ENCODE results near the gene MOGAT1.

Gene MOGAT1, protein sequence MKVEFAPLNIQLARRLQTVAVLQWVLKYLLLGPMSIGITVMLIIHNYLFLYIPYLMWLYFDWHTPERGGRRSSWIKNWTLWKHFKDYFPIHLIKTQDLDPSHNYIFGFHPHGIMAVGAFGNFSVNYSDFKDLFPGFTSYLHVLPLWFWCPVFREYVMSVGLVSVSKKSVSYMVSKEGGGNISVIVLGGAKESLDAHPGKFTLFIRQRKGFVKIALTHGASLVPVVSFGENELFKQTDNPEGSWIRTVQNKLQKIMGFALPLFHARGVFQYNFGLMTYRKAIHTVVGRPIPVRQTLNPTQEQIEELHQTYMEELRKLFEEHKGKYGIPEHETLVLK

DNA sequence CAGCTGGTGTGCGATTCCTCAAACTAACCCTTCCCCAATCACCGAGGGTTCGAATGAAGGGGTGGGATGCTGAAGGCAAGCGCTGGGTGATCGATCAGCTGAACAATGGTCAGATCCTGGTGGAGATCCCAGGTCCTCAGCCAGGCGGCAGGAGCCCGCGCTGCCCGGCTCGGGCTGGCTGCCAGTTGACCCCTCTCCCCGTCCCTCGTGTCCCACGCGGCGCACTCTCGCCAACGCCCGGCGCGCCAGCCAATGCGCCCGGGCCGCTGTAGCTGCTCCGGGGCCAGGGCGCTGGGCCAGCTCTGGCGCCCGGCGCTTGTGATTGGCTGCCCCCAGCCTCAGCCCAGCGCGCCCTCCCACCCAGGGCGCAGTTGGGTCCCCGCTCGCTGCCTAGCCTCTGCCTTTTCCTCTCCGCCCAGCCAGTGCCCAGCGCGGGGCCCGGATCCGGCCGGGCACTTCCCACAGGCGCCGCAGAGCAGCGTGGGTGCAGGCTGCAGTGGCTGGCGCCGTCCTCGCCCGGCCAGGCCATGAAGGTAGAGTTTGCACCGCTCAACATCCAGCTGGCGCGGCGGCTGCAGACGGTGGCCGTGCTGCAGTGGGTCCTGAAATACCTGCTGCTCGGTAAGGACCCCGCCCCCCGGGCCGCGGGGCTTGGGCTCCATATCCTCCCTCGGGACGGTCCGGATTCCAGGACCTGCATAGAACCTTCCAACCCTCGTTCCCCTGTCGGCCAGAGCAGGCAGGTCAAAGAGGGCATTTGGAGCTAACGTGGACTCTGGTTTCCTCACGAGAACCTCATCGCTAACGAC lies at the start of gene MOGAT1:
Gene MOGAT1, plus strand, starts transcription at position 400 of the 809 bp plus-strand sequence. Its CDS starts 128 bp downstream, at position 528.
- no peak for DNase-seq (ENCODE audit: low read depth in 2 of 2)

DNA sequence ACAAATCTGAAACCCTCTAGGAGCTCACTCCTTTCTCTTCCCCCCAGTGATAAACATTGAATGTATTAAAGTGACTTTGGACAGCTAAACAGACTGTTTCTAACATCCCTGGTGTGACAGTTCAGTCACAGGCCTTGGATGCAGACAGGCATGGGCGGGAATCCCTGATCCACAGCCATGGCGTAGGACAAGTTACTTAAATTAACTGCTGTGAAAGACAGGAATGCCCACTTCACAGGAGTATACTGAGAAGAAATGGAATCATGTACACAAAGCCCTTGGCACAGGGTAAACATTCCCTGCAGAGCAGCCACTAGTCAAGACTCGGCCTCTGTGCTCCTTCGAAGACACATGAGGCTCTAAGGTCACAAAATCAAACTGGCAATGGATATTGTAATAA lies 49.6 kb upstream of the MOGAT1 start:
- DNase-seq (ENCODE audit: low read depth in 2 of 2) = no peak

DNA sequence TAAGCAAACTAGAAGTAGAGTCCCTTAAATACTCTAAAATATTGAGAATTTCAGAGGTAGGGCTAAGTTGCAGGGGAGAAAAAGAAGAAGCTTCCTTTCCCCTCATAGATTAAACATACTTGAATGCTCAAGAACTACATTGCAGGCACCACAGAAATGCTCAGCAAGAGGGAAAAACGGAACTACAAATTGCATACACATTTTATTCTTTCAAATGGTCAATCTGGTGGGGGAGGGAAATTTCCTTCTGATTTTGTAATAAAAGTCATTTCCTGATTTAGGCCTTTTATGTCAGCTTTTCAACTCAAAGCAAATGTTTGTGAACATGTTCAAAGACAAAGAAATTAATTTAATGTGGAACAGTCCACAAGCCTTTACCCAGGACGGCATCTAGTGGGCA lies 48.5 kb upstream of the MOGAT1 start:
- DNase-seq (ENCODE audit: low read depth in 2 of 2) = no peak

DNA sequence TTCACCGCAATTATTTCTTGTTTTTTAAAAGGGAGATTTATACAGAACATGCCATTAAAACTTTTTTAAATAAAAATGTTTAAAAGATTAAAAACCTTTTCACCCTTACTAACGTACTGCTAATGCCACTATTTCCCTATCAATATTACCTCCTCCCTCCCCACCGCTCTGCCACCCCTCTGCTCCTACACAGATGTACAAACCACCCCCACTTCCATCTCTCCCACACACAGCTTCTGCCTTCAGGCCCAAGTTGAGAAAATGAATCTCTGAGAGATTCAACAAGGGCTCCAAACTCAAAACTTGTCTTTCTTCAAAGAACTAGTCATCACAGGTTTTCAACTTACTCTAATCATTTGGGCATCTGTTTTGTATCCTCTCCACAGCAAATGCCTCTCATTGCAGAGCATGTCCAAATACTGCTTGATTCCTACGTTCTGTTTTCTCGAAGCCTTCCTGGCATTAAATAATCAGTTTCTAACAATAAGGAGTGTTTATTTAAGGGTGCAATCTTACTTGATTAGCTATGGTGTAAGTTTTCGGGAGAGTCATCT lies 47.6 kb upstream of the MOGAT1 start:
- no peak for DNase-seq (ENCODE audit: low read depth in 2 of 2)

DNA sequence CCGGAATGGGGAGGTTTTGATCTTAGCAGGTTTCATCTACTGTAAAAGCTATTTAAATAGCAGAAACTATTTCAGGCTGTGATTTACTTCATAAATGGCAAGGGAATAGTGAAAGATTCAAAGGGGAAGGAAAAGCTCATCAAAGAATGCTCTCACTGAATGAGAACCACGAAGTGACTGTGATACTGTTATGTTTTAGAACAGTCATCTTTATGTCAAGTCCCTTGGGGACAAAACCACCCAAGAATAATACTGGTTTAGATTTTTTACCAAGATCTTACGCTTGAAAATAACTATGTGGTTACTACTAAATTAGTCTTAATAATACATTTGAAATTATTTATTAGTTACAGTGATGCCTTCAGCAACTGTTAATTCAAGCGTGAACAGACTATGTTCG lies 43.7 kb upstream of the MOGAT1 start:
- DNase-seq (ENCODE audit: low read depth in 2 of 2) = no peak

DNA sequence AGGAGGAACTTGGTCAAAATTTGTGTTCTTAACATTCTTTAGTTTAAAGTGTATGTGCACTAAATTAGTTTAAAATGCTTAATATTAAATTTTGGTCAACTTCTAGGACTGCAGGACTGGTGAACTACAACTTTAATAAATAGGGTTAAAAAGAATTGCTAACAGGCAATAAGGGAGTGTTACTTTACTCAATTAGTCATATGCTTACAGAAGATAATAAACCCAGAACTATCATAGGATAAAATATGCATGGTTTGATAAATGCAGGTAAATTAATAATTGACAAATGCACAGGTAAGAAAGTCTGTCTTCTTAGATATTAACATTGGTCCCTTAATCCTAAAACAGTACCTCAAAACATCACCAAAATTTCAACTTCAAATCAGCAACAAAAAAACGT lies 36.2 kb upstream of the MOGAT1 start:
- no peak for DNase-seq (ENCODE audit: low read depth in 2 of 2)

DNA sequence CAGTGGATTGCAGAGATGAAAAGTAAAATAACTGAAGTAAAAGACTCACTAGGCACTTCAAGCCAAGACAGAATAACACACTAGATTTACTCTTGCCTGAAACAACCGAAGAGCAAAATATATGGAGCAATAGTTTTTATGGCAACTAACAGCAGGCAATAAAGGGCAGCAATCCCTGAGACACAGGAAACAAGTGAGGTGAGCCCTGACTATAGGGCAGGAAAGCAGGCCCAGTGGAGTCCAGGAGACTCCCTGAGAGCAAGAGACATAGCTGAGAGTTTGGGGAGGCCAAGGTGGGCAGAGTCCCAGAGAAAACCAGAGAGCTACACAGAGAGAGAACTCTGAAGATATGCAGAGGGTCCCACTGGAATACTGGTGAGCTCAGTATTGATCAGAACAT lies 34.4 kb upstream of the MOGAT1 start:
- DNase-seq (ENCODE audit: low read depth in 2 of 2) = no peak

DNA sequence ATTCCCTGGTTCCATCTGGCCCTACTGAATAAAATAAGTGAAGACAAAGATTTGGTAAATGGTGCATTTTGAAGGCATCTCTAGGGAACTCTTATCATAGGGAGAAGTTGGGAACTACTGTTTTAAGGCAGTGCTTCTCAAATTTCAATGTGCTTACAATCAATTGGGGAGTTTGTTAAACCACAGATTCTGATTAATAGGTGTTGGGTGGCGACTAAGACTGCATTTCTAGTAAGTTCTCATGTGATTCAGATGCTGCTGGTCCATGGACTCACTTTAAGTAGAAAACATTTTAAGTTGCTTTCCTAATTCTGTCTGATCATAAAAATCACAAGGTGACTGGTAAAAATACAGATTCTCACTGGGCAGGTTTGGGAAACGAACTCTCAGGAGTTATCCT lies 30.1 kb upstream of the MOGAT1 start:
- no peak for DNase-seq (ENCODE audit: low read depth in 2 of 2)

DNA sequence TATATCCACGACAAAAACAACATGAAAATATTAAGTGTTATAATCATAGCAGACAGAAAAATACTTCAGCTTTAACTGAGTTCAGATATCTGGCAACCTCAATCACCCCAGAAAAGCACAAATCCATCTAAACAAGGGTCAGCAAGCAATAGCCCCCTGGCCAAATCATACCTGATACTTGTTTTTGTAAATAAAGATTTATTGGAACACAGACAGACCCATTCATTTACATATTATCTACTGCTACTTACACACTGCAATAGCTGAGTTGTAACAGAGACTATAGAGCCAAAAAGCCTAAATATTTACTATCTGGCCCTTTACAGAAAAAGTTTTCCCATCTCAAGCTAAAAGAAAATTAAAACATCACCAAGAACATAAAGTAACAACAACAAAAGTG lies 28.3 kb upstream of the MOGAT1 start:
- no peak for DNase-seq (ENCODE audit: low read depth in 2 of 2)

DNA sequence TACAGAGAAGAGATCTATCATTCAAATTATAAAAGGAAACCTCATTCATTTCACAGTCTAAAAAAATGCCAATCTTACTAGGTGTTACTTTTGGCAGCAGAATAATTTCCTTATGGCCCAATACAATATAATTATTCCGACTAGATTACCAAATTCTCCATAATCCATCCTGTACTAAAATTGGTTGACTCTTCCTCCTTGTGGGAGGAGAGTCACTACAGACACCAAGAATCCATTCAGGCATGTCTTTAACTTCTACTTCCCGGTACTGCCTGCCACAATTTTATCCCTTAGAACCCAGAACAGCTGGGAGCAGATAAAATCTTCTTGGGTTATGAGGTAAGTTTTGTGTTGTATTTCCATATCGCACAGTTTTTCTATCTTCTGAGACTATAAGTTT lies 25.4 kb upstream of the MOGAT1 start:
- no peak for DNase-seq (ENCODE audit: low read depth in 2 of 2)

DNA sequence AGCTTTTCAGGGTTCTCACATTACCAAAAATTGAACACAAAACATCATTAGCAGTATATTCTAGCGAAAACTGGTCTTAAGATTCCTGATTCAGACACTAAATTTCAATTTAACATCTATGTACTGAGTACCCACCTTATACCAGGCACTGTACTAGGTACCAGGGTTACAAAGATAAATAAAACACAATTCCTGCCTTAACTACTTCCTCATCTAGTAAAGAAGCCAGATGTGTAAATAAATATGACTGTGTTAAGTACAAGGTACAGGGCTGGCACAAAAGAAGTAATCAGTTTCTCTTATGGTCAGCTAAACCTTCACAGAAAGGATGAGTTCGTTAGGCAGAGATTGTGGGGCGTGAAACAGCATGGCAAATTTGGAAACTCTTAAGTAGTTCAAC lies 21.7 kb upstream of the MOGAT1 start:
- DNase-seq (ENCODE audit: low read depth in 2 of 2) = no peak

DNA sequence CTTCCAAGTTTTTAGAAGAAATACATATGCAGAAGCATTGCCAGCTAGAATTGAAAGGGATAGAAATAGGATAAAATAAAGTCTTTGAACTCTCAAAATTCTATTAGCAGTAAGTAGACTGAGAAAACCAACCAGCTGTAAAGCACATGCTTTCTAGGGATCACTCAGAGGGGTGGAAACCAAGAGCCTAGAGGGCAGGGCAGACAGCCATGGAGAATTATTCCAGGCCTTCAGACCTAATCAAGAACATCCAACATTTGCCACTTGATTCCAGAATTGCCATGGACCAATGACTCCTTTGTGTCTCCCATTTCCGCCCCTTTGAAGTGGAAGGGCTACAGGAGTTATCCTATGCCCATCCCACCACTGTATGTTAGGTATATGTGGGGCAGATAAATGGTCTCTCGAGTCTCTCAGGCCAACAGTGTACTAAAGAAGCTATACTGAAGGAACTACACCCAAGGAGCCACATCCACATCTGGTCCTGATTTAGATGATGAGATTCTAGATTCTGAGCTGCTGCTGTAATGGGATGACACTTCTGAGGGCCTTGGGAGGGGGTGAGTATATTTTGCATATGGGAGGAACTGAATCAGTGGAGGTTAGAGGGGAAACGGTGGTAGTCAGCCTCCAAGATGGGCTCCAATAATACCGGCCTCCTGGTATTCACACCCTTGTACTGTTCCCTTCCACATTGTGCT lies 19.6 kb upstream of the MOGAT1 start:
- DNase-seq (ENCODE audit: low read depth in 2 of 2) = no peak

DNA sequence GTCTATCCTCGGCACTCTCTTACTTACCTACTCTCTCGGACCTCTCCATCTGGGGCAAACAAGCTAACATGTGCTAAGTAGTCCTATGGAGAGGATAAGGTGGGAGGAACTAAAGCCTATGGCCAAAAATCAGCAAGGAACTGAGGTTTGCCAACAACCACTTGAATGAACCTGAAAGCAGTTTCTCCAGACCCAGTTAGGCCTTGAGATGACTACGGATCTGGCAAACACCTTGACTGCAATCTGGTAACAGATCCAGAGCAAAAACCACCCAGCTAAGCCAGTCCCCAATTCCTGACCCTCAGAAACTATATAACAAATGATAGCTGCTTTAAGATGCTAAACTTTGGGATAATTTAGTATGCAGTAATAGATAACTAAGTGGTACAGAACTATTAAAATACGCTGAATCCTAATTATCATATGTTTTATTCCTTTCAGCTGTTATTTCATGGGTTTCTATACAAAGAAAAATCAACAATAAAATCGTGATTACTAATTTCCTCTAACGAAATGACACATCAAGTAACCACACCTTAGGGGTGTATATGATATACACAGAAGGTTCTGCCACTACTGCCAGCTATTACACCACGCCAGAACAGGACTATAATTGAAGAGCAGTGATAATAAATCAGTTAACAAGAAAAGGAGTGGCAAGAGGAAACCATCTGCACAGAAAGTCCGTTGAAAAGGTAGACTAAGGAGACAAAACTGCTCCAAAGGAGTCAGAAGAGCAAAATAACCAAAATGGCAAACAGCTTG lies 18.8 kb upstream of the MOGAT1 start:
- DNase-seq (ENCODE audit: low read depth in 2 of 2) = no peak

DNA sequence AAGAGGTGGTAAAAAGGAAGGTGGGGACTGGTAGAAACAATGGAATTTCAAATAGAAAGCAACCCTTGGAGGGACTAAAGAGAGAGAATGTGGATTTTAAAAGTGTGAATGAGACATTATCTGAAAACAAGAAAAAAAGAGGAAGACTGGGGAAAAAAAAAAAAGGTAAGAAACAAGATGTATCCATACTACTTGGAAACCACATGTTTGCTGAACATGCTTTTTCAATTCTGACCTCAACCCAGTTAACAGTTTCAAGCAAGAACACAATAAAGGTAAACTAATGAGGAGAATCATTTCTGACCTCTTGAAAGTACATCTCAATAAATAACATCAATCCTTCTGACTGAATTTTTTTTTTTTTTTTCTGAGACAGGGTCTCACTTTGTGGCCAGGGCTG lies 18.2 kb upstream of the MOGAT1 start:
- no peak for DNase-seq (ENCODE audit: low read depth in 2 of 2)

DNA sequence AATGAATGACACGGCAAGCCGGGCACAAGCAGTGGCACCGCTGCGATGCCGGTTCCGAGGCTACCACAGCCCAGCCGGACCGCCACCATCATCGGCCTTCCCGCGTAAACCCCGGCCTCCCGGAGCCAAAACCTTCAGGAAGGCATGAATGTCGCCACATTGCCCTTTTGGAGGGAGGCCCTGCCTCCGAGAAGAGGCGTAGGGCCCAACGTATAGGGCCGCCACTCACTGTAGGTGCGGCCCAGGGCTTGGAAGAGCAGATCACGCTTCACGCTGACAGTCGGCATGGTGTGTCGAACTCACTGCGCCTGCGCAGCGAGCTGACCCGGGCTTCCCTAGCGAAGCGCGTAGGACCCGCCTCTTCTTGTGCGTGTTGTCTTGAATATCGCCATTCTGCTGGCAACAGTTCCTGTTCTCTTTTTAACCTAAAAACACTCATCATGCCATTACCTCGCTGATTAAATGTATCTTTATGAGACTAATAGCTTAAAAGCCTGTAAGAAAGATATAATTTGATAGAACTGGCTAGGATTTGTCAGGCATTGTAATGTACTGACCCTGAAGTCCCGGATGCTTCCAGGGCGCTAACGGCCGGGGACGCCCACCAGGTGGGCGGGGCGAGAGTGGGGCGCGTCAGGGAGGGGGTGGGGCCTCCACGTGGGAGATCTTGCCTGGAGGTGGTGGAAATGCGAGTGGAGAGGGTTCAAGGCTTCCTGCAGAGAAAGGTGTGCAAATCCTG lies 15.5 kb upstream of the MOGAT1 start, which contains the start of gene FARSB:
Gene FARSB, minus strand, starts transcription at position 306 of the 739 bp plus-strand sequence. Its CDS starts 19 bp downstream, at position 287.
- peak; percentile 81 to 88 for DNase-seq (ENCODE audit: low read depth in 2 of 2)

DNA sequence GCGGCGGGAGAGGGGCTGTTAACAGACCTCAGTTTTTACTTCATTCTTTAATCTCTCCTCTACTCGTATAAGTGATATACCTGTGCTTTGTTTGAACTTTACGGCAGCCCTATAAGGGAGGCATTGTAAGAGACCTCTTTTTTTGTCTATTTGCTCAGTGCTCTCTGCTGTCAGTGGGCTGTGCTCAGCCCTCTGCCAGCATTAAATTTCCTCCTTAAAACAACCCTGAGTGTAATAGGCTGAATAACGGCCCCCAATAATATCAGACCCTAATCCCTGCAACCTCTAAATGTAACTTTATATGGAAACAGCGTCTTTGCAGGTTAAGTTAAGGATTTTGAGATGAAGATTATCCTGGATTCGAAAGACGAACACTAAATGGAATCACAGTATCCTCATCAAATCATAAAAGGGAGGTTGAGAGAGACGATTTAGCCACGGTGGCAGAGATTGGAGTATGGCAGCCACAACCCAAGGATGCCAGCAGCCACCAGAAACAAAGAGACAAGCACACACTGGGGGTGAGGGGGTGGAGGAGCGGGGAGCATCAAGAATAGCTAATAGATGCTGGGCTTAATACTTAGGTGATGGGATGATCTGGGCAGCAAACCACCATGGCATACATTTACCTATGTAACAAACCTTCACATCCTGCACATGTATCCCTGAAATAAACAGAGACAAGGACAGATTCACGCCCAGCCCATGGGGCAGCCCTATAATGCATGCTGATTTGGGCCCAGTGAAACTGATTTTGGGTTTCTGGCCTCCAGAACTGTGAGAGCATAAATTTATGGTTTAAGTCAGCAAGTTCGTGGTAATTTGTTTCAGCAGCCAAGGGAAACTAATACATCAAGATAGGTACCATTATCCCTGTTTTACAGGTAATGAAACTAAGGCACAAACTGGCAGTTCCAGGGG lies 14.7 kb upstream of the MOGAT1 start:
- no peak for DNase-seq (ENCODE audit: low read depth in 2 of 2)

DNA sequence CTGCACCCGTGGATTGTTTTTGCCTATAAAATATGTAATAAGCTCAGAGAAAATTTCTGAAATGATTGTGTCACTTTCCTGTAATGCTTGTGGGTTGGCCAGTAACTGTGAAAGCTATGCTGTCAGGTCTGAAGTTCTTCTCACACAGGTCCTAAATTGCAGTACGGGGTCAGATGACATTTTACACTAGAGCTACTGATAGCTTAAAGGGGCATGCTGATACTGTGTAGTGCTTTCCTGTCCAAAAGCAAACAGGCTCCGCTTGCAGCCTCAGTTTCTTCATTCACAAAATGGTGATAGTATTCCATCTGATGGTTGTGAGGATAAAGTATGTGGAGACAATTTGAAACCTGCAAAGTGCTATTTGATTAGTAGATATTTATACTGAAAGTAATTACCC lies 8.0 kb upstream of the MOGAT1 start:
- DNase-seq (ENCODE audit: low read depth in 2 of 2) = no peak

DNA sequence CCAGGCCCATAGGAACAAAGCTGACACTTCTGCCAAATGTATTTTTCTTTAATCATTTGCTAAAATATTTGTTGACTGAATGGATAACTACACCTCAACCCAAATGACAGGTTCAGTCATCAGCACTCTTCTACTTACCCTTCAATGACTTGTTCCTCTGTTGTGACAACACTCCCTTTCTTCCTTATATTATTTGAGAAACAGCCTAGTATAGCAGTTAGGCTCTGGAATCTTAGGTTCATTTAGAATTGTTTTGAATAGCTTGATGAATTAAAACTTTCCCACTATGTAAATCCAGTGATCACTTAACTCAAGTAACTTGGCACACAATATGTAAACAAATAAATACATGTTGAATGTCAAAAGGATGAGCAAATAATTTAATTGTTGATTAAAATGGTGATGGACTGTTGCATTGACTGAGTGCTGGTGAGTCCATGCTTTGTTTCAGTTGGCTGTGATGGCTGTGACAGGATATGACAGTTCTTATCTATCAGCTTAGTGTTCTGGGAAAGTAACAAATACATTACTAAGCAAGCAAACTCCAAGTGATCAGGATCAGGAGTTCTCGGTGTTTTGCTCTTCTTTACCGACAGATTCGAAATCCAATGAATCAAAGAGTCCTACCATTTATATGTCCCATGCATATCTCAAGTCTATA lies 2.8 kb upstream of the MOGAT1 start:
- no peak for DNase-seq (ENCODE audit: low read depth in 2 of 2)

DNA sequence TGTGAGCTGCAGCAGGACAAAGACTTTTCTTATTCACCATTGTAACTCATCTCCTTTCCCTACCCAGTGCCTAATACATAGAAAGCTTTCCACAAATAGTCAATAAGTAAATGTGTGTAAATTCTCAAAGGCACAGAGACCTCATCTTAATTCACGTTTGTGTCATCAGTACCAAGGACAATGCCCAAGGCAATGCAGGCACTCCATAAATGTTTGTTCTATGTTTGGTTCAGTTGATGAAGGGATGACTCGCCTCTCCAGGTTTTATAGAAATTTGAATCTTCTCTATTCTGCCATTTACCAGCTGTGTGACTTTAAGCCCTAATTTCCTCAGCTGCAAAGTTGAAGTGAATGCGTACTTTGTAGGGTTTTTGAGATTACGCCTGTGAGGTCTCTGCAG lies 2.1 kb upstream of the MOGAT1 start:
- no peak for DNase-seq (ENCODE audit: low read depth in 2 of 2)
